CD4-positive, alpha-beta T cell treated with Interleukin-15 for 4 hours (primary cell): ENCODE data around the gene DBH.
"Not testable (repeated sequence)": the region's sequence is repeated elsewhere in the genome, so short reads cannot be mapped to it uniquely, and the experiment has no call there.

Experiments
- DNase-seq: peaks from one replicate; pipeline ENCODE4 v3.0.0-alpha.2; 2020; ENCODE audit warnings: low spot score

Gene DBH

DNA sequence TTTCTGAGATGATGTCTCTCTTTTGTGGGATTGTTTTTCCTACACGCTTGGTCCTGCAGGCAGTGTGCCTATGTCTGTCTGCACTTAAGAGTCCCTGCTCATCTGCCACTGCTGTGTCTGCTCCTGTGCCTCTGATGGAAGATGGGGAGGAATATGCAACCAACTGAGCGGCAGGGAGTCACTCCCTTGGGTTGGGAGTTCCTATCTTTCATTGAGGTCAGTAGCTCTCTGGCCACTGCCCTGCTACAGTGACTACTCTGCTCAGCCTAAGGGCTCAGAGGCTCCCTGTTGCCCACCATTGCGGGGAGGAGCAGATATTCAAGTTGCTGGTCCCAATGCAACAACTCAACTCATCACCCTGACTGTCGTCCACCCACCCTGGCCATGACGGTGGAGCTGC, 13.6 kb upstream of the DBH start:
- no peak for DNase-seq

GRCh38 chr9:133626008-133626407, 10.2 kb upstream of the DBH start:
- DNase-seq, result not testable (repeated sequence)

GRCh38 chr9:133627341-133627740, 8.8 kb upstream of the DBH start:
- no peak for DNase-seq

DNA sequence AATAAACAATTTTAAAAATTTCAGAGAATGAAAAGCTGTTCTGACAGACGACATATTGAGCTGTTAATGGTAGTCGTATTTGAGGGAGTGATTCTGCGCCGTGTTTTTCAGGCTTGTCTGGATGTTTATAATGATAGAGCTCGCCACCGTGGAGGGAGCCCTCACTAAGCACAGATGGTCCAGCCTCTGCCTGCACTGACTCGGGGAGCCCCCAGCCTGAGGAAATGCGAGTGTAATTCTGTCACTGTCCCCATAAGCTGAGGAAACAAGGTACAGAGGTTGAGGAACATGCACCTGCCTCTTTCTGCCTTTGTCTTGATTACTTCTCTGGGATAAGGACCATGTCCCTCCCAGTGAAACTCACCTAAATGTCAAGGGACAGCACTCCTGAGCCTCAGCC, 7.4 kb upstream of the DBH start:
- no peak for DNase-seq

- no peak for DNase-seq
Observed at GRCh38 chr9:133629221-133630110, 6.7 kb upstream of the DBH start.

- no peak for DNase-seq
Observed at GRCh38 chr9:133631111-133631510, 5.1 kb upstream of the DBH start.

- DNase-seq, result no peak
Observed at GRCh38 chr9:133632806-133633680, 3.1 kb upstream of the DBH start.

- no peak for DNase-seq
Observed at GRCh38 chr9:133633681-133634080, 2.5 kb upstream of the DBH start.

DNA sequence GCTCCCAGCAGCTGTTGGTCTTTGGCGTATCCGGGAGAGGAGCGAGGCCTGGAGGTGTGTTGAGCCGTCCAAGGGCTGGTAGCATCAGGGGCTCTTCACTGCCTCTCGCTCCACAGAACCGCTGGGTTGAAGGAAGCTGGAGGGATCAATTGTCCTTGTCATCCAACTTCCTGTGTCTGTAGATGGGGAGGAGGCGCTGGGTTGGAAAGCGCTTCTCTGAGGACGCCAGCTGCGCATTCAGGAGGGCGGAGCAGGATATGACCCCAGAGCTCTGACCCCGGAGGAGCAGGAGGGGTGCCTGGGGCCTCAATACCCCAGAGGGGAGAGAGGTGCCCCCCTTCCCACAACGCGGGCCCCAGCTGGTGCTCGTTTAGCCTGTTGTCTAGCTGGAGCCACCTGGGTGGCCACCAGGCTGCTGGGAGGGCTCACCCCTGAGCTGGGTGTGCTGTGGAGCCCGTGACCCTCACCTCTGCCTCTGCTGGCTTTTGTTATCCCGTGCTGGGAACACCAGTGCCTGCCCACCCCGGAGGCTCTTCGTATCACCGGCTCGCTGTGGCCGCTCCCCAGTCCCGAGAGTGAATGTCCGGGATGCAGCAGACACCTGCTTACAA, 2.0 kb upstream of the DBH start:
- DNase-seq, result no peak

- DNase-seq, result no peak
Observed at GRCh38 chr9:133635098-133635497, 1.1 kb upstream of the DBH start.

GRCh38 chr9:133636902-133637301, 739 bp downstream of the DBH start:
- DNase-seq, result no peak

DNA sequence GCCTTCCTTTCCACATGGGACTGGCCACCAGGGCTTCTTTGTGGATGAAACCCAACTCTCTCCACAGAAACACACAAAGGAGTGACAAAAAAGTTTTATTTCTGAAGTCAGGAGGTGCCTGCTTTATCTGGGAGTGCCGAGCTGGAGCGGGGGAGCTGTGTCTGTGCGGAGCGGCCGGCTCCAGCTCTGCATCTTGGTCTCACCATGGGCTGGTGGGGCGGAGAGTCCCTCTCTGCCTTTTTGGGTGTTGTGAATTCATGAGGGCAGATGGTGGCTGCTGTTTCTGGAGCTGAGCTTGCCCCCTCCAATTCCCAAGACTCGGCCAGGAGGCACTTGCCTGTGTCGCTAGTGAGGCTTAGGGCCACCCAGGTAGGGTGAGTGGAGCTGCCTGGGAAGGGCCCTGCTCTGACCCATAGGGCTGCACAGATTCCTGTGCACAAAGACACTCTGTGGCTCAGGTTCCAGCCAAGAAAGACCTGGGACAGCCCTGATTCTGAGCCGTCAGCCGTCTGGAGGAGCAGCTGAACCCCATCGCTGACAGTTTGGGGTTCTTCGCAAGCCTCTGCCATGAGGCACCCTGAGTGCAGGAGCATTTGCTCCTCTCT, 1.4 kb downstream of the DBH start:
- no peak for DNase-seq

DNA sequence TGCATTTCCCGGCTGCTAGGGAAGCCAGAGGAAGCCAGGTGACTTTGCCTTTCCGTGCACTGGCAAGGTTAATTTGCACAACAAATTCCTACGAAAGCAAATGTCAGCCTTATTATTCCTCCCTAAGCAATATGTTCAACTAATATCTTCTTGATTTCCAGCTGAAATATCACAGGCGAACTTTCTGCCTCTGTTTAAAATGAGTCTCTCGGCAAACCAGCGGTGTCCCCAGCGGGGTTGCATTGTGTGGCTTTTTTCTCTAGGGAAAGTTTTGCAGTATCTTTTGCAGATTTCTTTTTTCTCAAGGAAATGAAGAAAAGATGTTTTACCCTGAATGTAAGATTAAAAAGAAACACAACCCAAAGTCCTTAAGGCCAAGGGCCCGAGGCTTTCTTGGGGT, 1.9 kb downstream of the DBH start:
- no peak for DNase-seq

- no peak for DNase-seq
Observed at GRCh38 chr9:133638711-133639110, 2.5 kb downstream of the DBH start.

DNA sequence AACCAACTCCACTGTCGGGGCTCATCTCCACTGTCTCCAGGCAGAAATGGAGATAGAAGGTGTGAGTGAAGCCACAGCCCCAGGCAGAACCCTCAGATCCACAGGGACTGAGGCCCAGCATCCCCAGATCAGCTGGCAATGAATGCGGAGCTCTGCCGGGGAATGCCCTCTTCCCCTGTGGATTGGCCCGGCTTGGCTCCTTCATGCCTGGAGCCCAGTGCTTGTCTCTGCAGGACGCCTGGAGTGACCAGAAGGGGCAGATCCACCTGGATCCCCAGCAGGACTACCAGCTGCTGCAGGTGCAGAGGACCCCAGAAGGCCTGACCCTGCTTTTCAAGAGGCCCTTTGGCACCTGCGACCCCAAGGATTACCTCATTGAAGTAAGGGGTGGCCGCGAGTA, 3.5 kb downstream of the DBH start:
- no peak for DNase-seq

DNA sequence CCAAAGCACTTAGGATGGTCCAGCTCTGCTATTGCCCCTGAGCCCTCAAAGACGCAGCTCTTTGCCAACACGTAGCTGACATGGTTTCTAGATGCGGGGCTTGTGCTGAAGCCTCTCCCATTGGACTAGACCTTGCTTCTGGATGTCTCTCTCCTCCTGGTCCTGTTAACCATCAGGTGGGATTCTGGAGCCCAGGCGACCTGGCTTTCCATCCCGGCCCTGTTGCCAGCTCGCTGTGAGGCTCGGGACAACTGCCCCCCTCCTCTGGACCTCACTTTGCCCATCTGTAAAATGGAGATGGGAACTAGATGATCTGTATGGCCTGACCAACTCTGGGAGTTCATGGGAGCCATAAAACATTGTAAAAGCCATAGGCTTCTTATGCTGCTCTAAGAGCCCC, 4.0 kb downstream of the DBH start:
- no peak for DNase-seq

DNA sequence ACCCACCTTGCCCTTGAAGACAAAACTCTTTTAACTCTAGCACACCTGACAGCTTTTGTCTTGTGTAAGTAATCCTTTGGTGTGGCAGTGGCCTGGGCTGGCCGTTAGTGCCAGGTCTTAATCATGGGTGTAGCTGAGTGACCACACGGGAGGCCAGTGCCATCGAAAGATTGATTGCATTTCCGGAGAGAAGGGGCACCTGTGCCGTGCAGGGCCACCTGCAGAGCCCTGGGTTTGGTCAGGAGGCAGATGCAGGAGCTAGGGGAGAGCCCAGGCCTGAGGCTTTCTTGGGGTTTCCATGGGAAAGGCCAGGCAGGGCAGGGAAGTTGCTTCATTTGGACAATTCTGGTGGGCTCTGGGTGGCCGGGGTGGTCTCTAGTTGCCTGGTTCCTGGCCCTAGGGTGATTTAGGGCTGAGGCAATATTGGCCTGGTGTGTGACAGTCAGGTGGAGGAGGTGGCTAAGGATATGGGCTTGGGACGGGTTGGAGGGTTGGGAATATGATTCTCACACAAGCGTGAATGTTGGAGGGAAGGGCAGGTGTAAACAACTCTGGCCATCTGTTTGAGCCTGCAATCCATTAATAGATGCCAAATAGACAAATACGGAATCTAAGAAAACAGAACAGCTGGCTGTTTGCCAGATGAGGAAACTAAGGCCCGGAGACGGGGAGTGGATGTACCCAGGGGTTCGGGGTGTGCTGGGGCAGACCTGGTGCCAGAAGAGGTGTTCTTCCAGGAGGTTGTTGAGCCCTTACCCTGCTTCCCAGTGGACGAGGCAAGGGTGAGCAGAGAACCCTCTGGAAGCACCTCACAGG, 4.6 kb downstream of the DBH start:
- no peak for DNase-seq

GRCh38 chr9:133641396-133641655, 5.2 kb downstream of the DBH start:
- no peak for DNase-seq

GRCh38 chr9:133641861-133642595, 5.9 kb downstream of the DBH start:
- DNase-seq, result no peak

DNA sequence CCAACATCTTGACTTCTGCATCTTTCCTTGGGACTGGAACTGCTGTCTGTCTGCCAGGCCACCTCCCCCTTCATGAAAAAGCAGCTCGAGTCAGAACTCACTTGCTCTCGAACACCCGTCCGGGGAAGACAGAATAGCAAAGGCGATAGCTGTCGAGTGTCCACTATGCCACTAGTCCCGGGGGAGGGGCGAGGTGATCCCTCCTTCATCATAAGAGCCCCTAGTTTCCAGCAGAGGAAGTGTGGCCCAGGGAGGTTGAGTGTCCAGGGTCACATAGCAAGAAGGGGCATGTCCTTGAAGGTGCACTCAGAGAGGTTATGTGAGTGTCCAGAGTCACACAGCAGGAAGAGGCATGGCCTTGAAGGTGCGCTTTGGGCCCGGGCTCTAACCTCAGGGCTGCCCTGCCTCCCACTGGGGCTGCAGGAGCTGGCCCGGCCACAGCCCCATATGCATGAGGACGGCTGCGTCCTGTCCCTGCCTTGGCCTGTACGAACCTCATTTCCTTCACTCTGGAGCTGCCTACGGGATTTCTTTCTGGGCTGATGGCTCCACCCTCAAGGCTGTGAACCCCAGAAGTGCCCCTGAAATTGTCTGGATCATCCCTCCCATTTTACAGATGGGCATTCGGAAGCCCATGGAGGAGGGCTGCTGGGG, 6.7 kb downstream of the DBH start:
- DNase-seq, result no peak

DNA sequence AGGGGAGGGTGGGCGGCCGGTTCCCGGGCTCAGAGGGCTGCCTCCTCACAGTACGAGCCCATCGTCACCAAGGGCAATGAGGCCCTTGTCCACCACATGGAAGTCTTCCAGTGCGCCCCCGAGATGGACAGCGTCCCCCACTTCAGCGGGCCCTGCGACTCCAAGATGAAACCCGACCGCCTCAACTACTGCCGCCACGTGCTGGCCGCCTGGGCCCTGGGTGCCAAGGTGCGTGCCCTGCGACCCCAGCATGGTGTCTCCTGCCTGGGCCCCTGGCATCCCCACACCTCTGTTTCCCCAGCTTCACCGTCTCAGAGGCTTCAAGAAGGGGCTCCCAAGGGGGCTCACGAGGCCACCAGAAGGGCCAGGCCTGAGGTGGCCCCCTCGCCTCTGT, 7.2 kb downstream of the DBH start:
- DNase-seq, result no peak
